H54 (cell line): Measurements from ENCODE around the gene ZBTB5.

ENCODE experiments used
- DNase-seq: peaks from one replicate; pipeline ENCODE4 v3.0.0; 2011; ENCODE audit warnings: low spot score, mixed read lengths; ENCODE audit not compliant: insufficient read length
- FAIRE-seq: peaks from 3 replicates; lab custom pipeline; 2011; peaks lifted over from hg19 to GRCh38; lab: Jason Lieb, UNC
- POLR2A ChIP-seq: IDR thresholded peaks from 2 replicates; pipeline ENCODE4 v1.6.1; 2011; ENCODE audit warnings: low read depth, mild to moderate bottlenecking, low read length

The ZBTB5 gene

GRCh38 chr9:37417857-37418618 lies 47.2 kb downstream of the ZBTB5 start:
- no peak for TF ChIP-seq POLR2A

GRCh38 chr9:37417252-37417803 lies 47.9 kb downstream of the ZBTB5 start:
- DNase-seq = no peak
- no peak for TF ChIP-seq POLR2A
- no peak for FAIRE-seq

More at GRCh38 chr9:37417857-37418618, 47.2 kb downstream of the ZBTB5 start:
- DNase-seq (no peak), FAIRE-seq (no peak)

GRCh38 chr9:37415011-37415719 lies 50.1 kb downstream of the ZBTB5 start:
- FAIRE-seq (peak; percentile 55), DNase-seq (peak; percentile 45)
- no peak for TF ChIP-seq POLR2A

GRCh38 chr9:37414503-37414943 lies 50.7 kb downstream of the ZBTB5 start:
- no peak for DNase-seq
- FAIRE-seq = no peak
- no peak for TF ChIP-seq POLR2A

- DNase-seq (no peak), FAIRE-seq (no peak)
- TF ChIP-seq POLR2A = no peak
These were observed 51.9 kb downstream of the ZBTB5 start for GRCh38 chr9:37413311-37413710.

GRCh38 chr9:37412431-37413151 lies 52.7 kb downstream of the ZBTB5 start:
- TF ChIP-seq POLR2A = no peak
- no peak for DNase-seq
- FAIRE-seq = no peak

GRCh38 chr9:37410969-37411785 lies 54.1 kb downstream of the ZBTB5 start:
- no peak for FAIRE-seq
- TF ChIP-seq POLR2A = no peak
- no peak for DNase-seq

GRCh38 chr9:37410354-37410861 lies 54.8 kb downstream of the ZBTB5 start:
- no peak for FAIRE-seq

GRCh38 chr9:37408933-37409710 lies 56.1 kb downstream of the ZBTB5 start:
- no peak for DNase-seq
- no peak for FAIRE-seq

More at GRCh38 chr9:37410354-37410861, 54.8 kb downstream of the ZBTB5 start:
- no peak for TF ChIP-seq POLR2A
- no peak for DNase-seq

GRCh38 chr9:37407468-37407867 lies 57.8 kb downstream of the ZBTB5 start:
- TF ChIP-seq POLR2A = no peak
- no peak for DNase-seq
- peak; percentile 38 for FAIRE-seq

More at GRCh38 chr9:37408933-37409710, 56.1 kb downstream of the ZBTB5 start:
- no peak for TF ChIP-seq POLR2A

GRCh38 chr9:37406603-37407401 lies 58.4 kb downstream of the ZBTB5 start:
- DNase-seq (no peak), FAIRE-seq (no peak)
- TF ChIP-seq POLR2A = no peak
